Right lobe of liver (tissue), 4 donors: ENCODE data around the gene CMPK1.

Experiments used
- CTCF ChIP-seq, 4 donors: fragments of 200-600 bp in 3 of 4; fragments of 450-650 bp in 1 of 4; IDR thresholded peaks; one replicate each; pipeline versions ENCODE4 v1.5.1 to v1.8.0; 2016 to 2022; ENCODE audit warnings: antibody characterized with exemption in 4 of 4, mild to moderate bottlenecking in 2 of 4
- POLR2A ChIP-seq: fragments of 450-650 bp; IDR thresholded peaks from one replicate; pipeline ENCODE4 v1.6.1; 2017; ENCODE audit warnings: antibody characterized with exemption, mild to moderate bottlenecking
- donor health status: DM: no; HTN: no; CAD: no.
- donor health status: DM: no; HTN: no; CAD: no.
- donor health status: DM: no; HTN: yes; CAD: no.

- TF ChIP-seq CTCF (IDR thresholded peaks at IDR 0.05) (no peak), POLR2A (no peak)
Measured at GRCh38 chr1:47361380-47361779, 27.8 kb downstream of the CMPK1 start.
